Stomach (tissue), 9 donors: Measurements from ENCODE around the gene ATP2A3. TPM values are rescaled to one million over a fixed set of nuclear protein-coding genes. Genes with fewer than 3 reads are reported as not detected.

ENCODE experiments used
- DNase-seq, 2 donors: peaks; one replicate each; pipeline versions ENCODE4 v3.0.0 to v3.0.0-alpha.2; 2013 to 2019
- H3K27ac ChIP-seq, 5 donors: fragments of 200-600 bp in 4 of 5; sonication (generic) in 4 of 5; one replicate each; pipeline ENCODE4 v1.5.1; 2013 to 2019; ENCODE audit warnings: mild to moderate bottlenecking in 1 of 5, moderate library complexity in 1 of 5
- H3K27me3 ChIP-seq, 3 donors: fragments of 200-600 bp; sonication (generic); one replicate each; pipeline ENCODE4 v1.5.1; 2017 to 2019; ENCODE audit warnings: mixed run types in 1 of 3
- H3K36me3 ChIP-seq, 4 donors: fragments of 200-600 bp; sonication (generic); 1 replicate in 3 of 4; 2 replicates in 1 of 4; pipeline ENCODE4 v1.5.1; 2016 to 2019
- H3K4me1 ChIP-seq, 4 donors: fragments of 200-600 bp; sonication (generic); one replicate each; pipeline ENCODE4 v1.5.1; 2016 to 2019
- H3K4me3 ChIP-seq, 4 donors: fragments of 200-600 bp; sonication (generic) in 3 of 4; one replicate each; pipeline ENCODE4 v1.5.1; 2016 to 2019; ENCODE audit warnings: mild to moderate bottlenecking in 1 of 4
- H3K9me3 ChIP-seq, 4 donors: fragments of 200-600 bp; sonication (generic); one replicate each; pipeline ENCODE4 v1.5.1; 2016 to 2019
- CTCF ChIP-seq, 7 experiments: fragments of 450-650 bp in 4 of 7; fragments of 200-600 bp in 3 of 7; sonication (generic) in 3 of 7; IDR thresholded peaks; one replicate each; pipeline ENCODE4 v1.5.1; 2016 to 2019; ENCODE audit warnings: antibody characterized with exemption in 7 of 7, control low read depth in 2 of 7, mild to moderate bottlenecking in 1 of 7
- EP300 ChIP-seq: sonication (generic); formaldehyde crosslinking; IDR thresholded peaks from one replicate; pipeline ENCODE4 v1.6.1; 2017; ENCODE audit warnings: antibody characterized with exemption
- POLR2A ChIP-seq, 4 donors: fragments of 450-650 bp; IDR thresholded peaks; one replicate each; pipeline ENCODE4 v1.6.1; 2016; ENCODE audit warnings: antibody characterized with exemption in 4 of 4, control low read depth in 2 of 4, mild to moderate bottlenecking in 1 of 4, moderate library complexity in 1 of 4
- POLR2AphosphoS5 ChIP-seq, 3 donors: sonication (generic); formaldehyde crosslinking; IDR thresholded peaks; one replicate each; pipeline ENCODE4 v1.6.1; 2016; ENCODE audit warnings: antibody characterized with exemption in 3 of 3
- WGBS, 5 donors: extraction: QIAGEN DNeasy Blood & Tissue Kit in 3 of 5; methylation state at CpG; one replicate each; pipeline versions ENCODE4 v1.1.5 to v1.1.7; 2013 to 2018; 5-methylcytosine and 5-hydroxymethylcytosine counted together
- intact Hi-C: fragments of 100-400 bp; cut with DNase I; formaldehyde crosslinking; loops from one replicate; pipeline ENCODE4 v1.15.1; 2023; ENCODE audit warnings: low total_unique reads
- polyA plus RNA-seq, 3 donors: library from polyadenylated mRNA; stranded (reverse); fragments of 200-250 nt; gene quantifications; one replicate each; pipeline ENCODE4 v1.2.3, GENCODE V29; 2013
- total RNA-seq, 5 donors: library from RNA; depleted of rRNA; stranded (reverse); fragments of >200 nt; gene quantifications; one replicate each; pipeline versions ENCODE4 v1.1.0 to v1.2.3, GENCODE V29; 2014 to 2016
- donor health status: healthy with polysubstance abuse.
- donor health status: Bipolar disorder and iron deficiency.
- donor health status: healthy.

ATP2A3 gene
- total and polyA plus RNA-seq, 8 donors, result 10.4 to 1,069 (median 64.1) TPM

- H3K36me3 ChIP-seq, result no peaks in the 10 kb centered on the region
- no peaks in the 10 kb centered on the region for H3K27me3 ChIP-seq
- 84 to 95% (median 87%) methylated on average over 6 of the region's 6 CpGs for WGBS, 5 donors
- no peak for TF ChIP-seq CTCF (IDR thresholded peaks at IDR 0.05)
- TF ChIP-seq POLR2A (IDR thresholded peaks at IDR 0.05), result no peak
- no peak for TF ChIP-seq EP300
- no peak for TF ChIP-seq POLR2AphosphoS5 (IDR thresholded peaks at IDR 0.05)
- no peaks in the 10 kb centered on the region for H3K9me3 ChIP-seq
- intact Hi-C loops, result no loop called here
- H3K4me3 ChIP-seq, result no peak overlapping the region
- no peak overlapping the region for H3K27ac ChIP-seq
- no peak for DNase-seq
- peaks cover 31 to 39% (median 38%) of the 10 kb centered on the region in 4 donors for H3K4me1 ChIP-seq
Measured at GRCh38 chr17:3896968-3897235, 67.3 kb downstream of the ATP2A3 start.

GRCh38 chr17:3896108-3896967 lies 67.9 kb downstream of the ATP2A3 start:
- no peak for TF ChIP-seq POLR2AphosphoS5 (IDR thresholded peaks at IDR 0.05)
- no peak for TF ChIP-seq POLR2A (IDR thresholded peaks at IDR 0.05)
- TF ChIP-seq EP300, result no peak
- TF ChIP-seq CTCF (IDR thresholded peaks at IDR 0.05), result no peak
- Histone ChIP-seq H3K4me3 (no peak overlapping the region), H3K27ac (peak overlapping the region in 3 of 5 donors; percentile 86 to 88 (median 87)), H3K27me3 (no peaks in the 10 kb centered on the region), H3K4me1 (peaks cover 37 to 44% (median 43%) of the 10 kb centered on the region in 4 donors), H3K9me3 (no peaks in the 10 kb centered on the region), H3K36me3 (no peaks in the 10 kb centered on the region)
- intact Hi-C loops, result no loop called here
- no peak for DNase-seq
- 55 to 61% (median 58%) methylated on average over 14 to 15 of the region's 15 CpGs for WGBS, 5 donors

GRCh38 chr17:3895354-3895753 lies 68.9 kb downstream of the ATP2A3 start:
- intact Hi-C loops, result no loop called here
- 79 to 96% (median 94%) methylated on average over 3 of the region's 3 CpGs for WGBS, 5 donors
- Histone ChIP-seq H3K9me3 (no peaks in the 10 kb centered on the region), H3K4me1 (peaks cover 46 to 54% (median 53%) of the 10 kb centered on the region in 4 donors), H3K27ac (peak overlapping the region; percentile 69 to 88 (median 87)), H3K4me3 (no peak overlapping the region), H3K27me3 (no peaks in the 10 kb centered on the region), H3K36me3 (no peaks in the 10 kb centered on the region)
- no peak for DNase-seq
- TF ChIP-seq CTCF (IDR thresholded peaks at IDR 0.05) (no peak), EP300 (no peak), POLR2A (IDR thresholded peaks at IDR 0.05) (no peak), POLR2AphosphoS5 (IDR thresholded peaks at IDR 0.05) (no peak)

- Histone ChIP-seq H3K4me1 (peaks cover 50 to 58% (median 57%) of the 10 kb centered on the region in 4 donors), H3K4me3 (no peak overlapping the region), H3K9me3 (no peaks in the 10 kb centered on the region), H3K27me3 (no peaks in the 10 kb centered on the region), H3K27ac (peak overlapping the region; percentile 69 to 88 (median 87)), H3K36me3 (no peaks in the 10 kb centered on the region)
- peak; percentile 68 to 80 for DNase-seq
- intact Hi-C loops, result no loop called here
- TF ChIP-seq POLR2AphosphoS5 (IDR thresholded peaks at IDR 0.05), result peak; percentile 29 to 72 (median 69)
- TF ChIP-seq CTCF (IDR thresholded peaks at IDR 0.05), result no peak
- no peak for TF ChIP-seq EP300
- no peak for TF ChIP-seq POLR2A (IDR thresholded peaks at IDR 0.05)
- WGBS, 5 donors, result 16 to 33% (median 24%) methylated on average over 2 of the region's 2 CpGs
Measured at GRCh38 chr17:3894911-3895343, 69.3 kb downstream of the ATP2A3 start.
